HEK293 (cell line): ENCODE measurements around the gene NACA2.

Experiments used
- CTCF ChIA-PET: fragments of 350-600 bp; formaldehyde crosslinking; extraction: SDS; loops from one replicate; lab custom pipeline; 2021; ENCODE audit warnings: antibody characterized with exemption; lab: Yijun Ruan, JAX
- POLR2A ChIA-PET: fragments of 300-600 bp; formaldehyde crosslinking; extraction: SDS; loops from one replicate; lab custom pipeline; 2020; ENCODE audit warnings: antibody characterized with exemption, inconsistent platforms; lab: Yijun Ruan, JAX
- H3K27ac ChIP-seq: fragments of 200-500 bp; sonication (Bioruptor generic); 2 replicates; pipeline ENCODE4 v1.5.1; 2014; ENCODE audit warnings: low read depth, low read length, control low read depth, inconsistent platforms; ENCODE audit errors: extremely low read depth
- H3K36me3 ChIP-seq, 2 experiments: fragments of 200-500 bp in 1 of 2; sonication (Bioruptor generic) in 1 of 2; 1 replicate in 1 of 2; 2 replicates in 1 of 2; pipeline ENCODE4 v1.5.1; 2014 to 2017; ENCODE audit warnings: inconsistent platforms in 2 of 2, low read length in 2 of 2; ENCODE audit not compliant: control insufficient read depth in 2 of 2, insufficient read depth in 1 of 2
- H3K4me1 ChIP-seq: fragments of 200-500 bp; sonication (Bioruptor generic); 2 replicates; pipeline ENCODE4 v1.5.1; 2014; ENCODE audit warnings: mild to moderate bottlenecking, low read length, inconsistent platforms; ENCODE audit not compliant: control insufficient read depth, insufficient read depth
- H3K4me3 ChIP-seq: 2 replicates; pipeline ENCODE4 v1.5.1; 2011; ENCODE audit warnings: low read depth, mild to moderate bottlenecking, control low read depth, low read length, moderate library complexity
- H3K9me3 ChIP-seq: fragments of 200-500 bp; sonication (Bioruptor generic); 2 replicates; pipeline ENCODE4 v1.5.1; 2014; ENCODE audit warnings: low read depth, low read length, inconsistent platforms; ENCODE audit not compliant: control insufficient read depth, insufficient read depth
- HOXC10 ChIP-seq: sonication (generic); formaldehyde crosslinking; IDR thresholded peaks from 2 replicates; pipeline ENCODE4 v1.8.1; 2023; ENCODE audit warnings: mild to moderate bottlenecking, missing genetic modification reagents
- KLF8 ChIP-seq: fragments of 450-650 bp; formaldehyde crosslinking; IDR thresholded peaks from 2 replicates; pipeline ENCODE4 v1.5.1; 2016; ENCODE audit warnings: missing biosample characterization, missing genetic modification characterization
- MZF1 ChIP-seq: fragments of 450-650 bp; formaldehyde crosslinking; IDR thresholded peaks from 2 replicates; pipeline ENCODE4 v1.5.1; 2017; ENCODE audit warnings: missing biosample characterization, missing genetic modification characterization, borderline replicate concordance
- PRDM1 ChIP-seq: fragments of 450-650 bp; formaldehyde crosslinking; IDR thresholded peaks from 2 replicates; pipeline ENCODE4; 2016; ENCODE audit warnings: missing biosample characterization, missing genetic modification characterization
- REPIN1 ChIP-seq: fragments of 450-650 bp; formaldehyde crosslinking; IDR thresholded peaks from 2 replicates; pipeline ENCODE4 v1.5.1; 2017; ENCODE audit warnings: missing biosample characterization, missing genetic modification characterization, low read depth
- SP3 ChIP-seq: fragments of 450-650 bp; formaldehyde crosslinking; IDR thresholded peaks from 2 replicates; pipeline ENCODE4 v1.5.1; 2016; ENCODE audit warnings: missing biosample characterization, missing genetic modification characterization
- SP7 ChIP-seq: fragments of 450-650 bp; formaldehyde crosslinking; IDR thresholded peaks from 2 replicates; pipeline ENCODE4 v1.5.1; 2016; ENCODE audit warnings: missing biosample characterization, missing genetic modification characterization
- ZBTB21 ChIP-seq: fragments of 450-650 bp; formaldehyde crosslinking; IDR thresholded peaks from 2 replicates; pipeline ENCODE4 v1.5.1; 2017; ENCODE audit warnings: missing biosample characterization, missing genetic modification characterization
- ZBTB48 ChIP-seq: fragments of 450-650 bp; formaldehyde crosslinking; IDR thresholded peaks from 2 replicates; pipeline ENCODE4 v1.5.1; 2016; ENCODE audit warnings: missing biosample characterization, missing genetic modification characterization
- ZNF114 ChIP-seq: fragments of 450-650 bp; formaldehyde crosslinking; IDR thresholded peaks from 2 replicates; pipeline ENCODE4 v1.5.0; 2017; ENCODE audit warnings: missing biosample characterization, missing genetic modification characterization
- ZNF132 ChIP-seq: fragments of 450-650 bp; formaldehyde crosslinking; IDR thresholded peaks from 2 replicates; pipeline ENCODE4 v1.5.1; 2017; ENCODE audit warnings: missing biosample characterization, missing genetic modification characterization, borderline replicate concordance
- ZNF146 ChIP-seq: fragments of 450-650 bp; formaldehyde crosslinking; IDR thresholded peaks from 2 replicates; pipeline ENCODE4 v1.5.1; 2016; ENCODE audit warnings: missing biosample characterization, missing genetic modification characterization
- ZNF239 ChIP-seq: fragments of 450-650 bp; formaldehyde crosslinking; IDR thresholded peaks from 2 replicates; pipeline ENCODE4 v1.5.1; 2016; ENCODE audit warnings: missing biosample characterization, missing genetic modification characterization
- ZNF280D ChIP-seq: fragments of 450-650 bp; formaldehyde crosslinking; IDR thresholded peaks from 2 replicates; pipeline ENCODE4 v1.5.1; 2016; ENCODE audit warnings: missing biosample characterization, missing genetic modification characterization
- ZNF366 ChIP-seq: fragments of 450-650 bp; formaldehyde crosslinking; conservative IDR thresholded peaks from 2 replicates; pipeline ENCODE4 v1.5.1; 2016; ENCODE audit warnings: missing biosample characterization, missing genetic modification characterization
- ZNF426 ChIP-seq: fragments of 450-650 bp; formaldehyde crosslinking; IDR thresholded peaks from 2 replicates; pipeline ENCODE4 v1.5.1; 2017; ENCODE audit warnings: missing biosample characterization, missing genetic modification characterization, mild to moderate bottlenecking, inconsistent platforms, moderate library complexity
- ZNF549 ChIP-seq: fragments of 450-650 bp; IDR thresholded peaks from 2 replicates; pipeline ENCODE4 v1.5.1; 2018; ENCODE audit warnings: missing biosample characterization, missing genetic modification characterization, mild to moderate bottlenecking, inconsistent platforms, moderate library complexity
- ZNF610 ChIP-seq: fragments of 450-650 bp; formaldehyde crosslinking; IDR thresholded peaks from 2 replicates; pipeline ENCODE4 v1.5.1; 2016; ENCODE audit warnings: missing biosample characterization, missing genetic modification characterization, borderline replicate concordance
- ZNF629 ChIP-seq: fragments of 450-650 bp; formaldehyde crosslinking; IDR thresholded peaks from 2 replicates; pipeline ENCODE4 v1.5.1; 2017; ENCODE audit warnings: missing biosample characterization, missing genetic modification characterization
- ZNF830 ChIP-seq: fragments of 450-650 bp; IDR thresholded peaks from 2 replicates; pipeline ENCODE4 v1.5.0; 2018; ENCODE audit warnings: missing biosample characterization, missing genetic modification characterization, low read depth, mild to moderate bottlenecking, moderate library complexity
- ZXDB ChIP-seq: fragments of 450-650 bp; formaldehyde crosslinking; IDR thresholded peaks from 2 replicates; pipeline ENCODE4 v1.5.1; 2016; ENCODE audit warnings: missing biosample characterization, missing genetic modification characterization
- TF ChIP-seq, protein P1 (sequence below): fragments of 450-650 bp; formaldehyde crosslinking; IDR thresholded peaks from 2 replicates; pipeline ENCODE4 v1.5.0; 2017; ENCODE audit warnings: missing biosample characterization, missing genetic modification characterization, borderline replicate concordance
- TF ChIP-seq, protein P2 (sequence below): fragments of 450-650 bp; formaldehyde crosslinking; IDR thresholded peaks from 2 replicates; pipeline ENCODE4 v1.5.1; 2016; ENCODE audit warnings: missing biosample characterization, missing genetic modification characterization
- TF ChIP-seq, protein P3 (sequence below): IDR thresholded peaks from 2 replicates; pipeline ENCODE4 v1.6.1; 2011; ENCODE audit warnings: mild to moderate bottlenecking, low read depth, low read length, borderline replicate concordance

NACA2 gene

DNA sequence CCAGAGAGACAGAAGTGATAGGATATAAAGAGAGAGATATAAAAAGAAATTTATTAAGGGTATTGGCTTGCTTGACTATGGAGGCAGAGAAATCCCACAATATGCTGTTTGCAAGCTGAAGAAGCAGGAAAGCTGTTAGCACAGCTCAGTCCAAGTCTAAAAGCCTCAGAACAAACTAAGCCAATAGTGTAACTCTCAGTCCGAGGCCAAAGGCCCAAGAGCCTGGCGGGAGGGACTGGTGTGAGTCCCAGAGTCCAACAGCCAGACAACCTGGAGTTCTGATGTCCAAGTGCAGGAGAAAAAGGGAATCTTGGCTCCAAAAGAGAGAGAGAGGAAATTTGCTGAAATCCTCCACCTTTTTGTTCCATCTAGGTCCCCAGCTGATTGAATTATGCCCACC is 30.3 kb upstream of the NACA2 start:
- TF ChIP-seq, protein P1, sequence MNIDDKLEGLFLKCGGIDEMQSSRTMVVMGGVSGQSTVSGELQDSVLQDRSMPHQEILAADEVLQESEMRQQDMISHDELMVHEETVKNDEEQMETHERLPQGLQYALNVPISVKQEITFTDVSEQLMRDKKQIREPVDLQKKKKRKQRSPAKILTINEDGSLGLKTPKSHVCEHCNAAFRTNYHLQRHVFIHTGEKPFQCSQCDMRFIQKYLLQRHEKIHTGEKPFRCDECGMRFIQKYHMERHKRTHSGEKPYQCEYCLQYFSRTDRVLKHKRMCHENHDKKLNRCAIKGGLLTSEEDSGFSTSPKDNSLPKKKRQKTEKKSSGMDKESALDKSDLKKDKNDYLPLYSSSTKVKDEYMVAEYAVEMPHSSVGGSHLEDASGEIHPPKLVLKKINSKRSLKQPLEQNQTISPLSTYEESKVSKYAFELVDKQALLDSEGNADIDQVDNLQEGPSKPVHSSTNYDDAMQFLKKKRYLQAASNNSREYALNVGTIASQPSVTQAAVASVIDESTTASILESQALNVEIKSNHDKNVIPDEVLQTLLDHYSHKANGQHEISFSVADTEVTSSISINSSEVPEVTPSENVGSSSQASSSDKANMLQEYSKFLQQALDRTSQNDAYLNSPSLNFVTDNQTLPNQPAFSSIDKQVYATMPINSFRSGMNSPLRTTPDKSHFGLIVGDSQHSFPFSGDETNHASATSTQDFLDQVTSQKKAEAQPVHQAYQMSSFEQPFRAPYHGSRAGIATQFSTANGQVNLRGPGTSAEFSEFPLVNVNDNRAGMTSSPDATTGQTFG (tag by site-specific recombination), result no peak
- TF ChIP-seq ZNF830 (tag by site-specific recombination) (no peak), ZBTB48 (no peak), ZNF366 (tag by site-specific recombination) (no peak), SP3 (tag by site-specific recombination) (no peak), HOXC10 (CRISPR knock-in tag) (no peak), ZNF114 (no peak), PRDM1 (tag by site-specific recombination) (no peak), ZXDB (tag by site-specific recombination) (no peak), MZF1 (tag by site-specific recombination) (no peak), ZNF426 (tag by site-specific recombination) (no peak), ZBTB21 (tag by site-specific recombination) (no peak), ZNF239 (tag by site-specific recombination) (no peak)
- TF ChIP-seq, protein P2, sequence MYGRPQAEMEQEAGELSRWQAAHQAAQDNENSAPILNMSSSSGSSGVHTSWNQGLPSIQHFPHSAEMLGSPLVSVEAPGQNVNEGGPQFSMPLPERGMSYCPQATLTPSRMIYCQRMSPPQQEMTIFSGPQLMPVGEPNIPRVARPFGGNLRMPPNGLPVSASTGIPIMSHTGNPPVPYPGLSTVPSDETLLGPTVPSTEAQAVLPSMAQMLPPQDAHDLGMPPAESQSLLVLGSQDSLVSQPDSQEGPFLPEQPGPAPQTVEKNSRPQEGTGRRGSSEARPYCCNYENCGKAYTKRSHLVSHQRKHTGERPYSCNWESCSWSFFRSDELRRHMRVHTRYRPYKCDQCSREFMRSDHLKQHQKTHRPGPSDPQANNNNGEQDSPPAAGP (tag by site-specific recombination), result no peak
- TF ChIP-seq, all 188 proteins: peak for 0
- POLR2A ChIA-PET, result no interaction called here
- Histone ChIP-seq H3K27ac (no peak overlapping the region), H3K9me3 (no peaks in the 10 kb centered on the region), H3K4me3 (no peak overlapping the region), H3K36me3 (no peaks in the 10 kb centered on the region), H3K4me1 (no peaks in the 10 kb centered on the region)
- CTCF ChIA-PET, result interaction anchor here (1.3 kb wide), 1 partner anchor 10 kb away, joined by 5 read pairs; no protein-coding TSS in a partner anchor

- CTCF ChIA-PET, result interaction anchor here (0.5 to 0.7 kb wide), 2 partner anchors 79 to 216 kb away, joined by 4 read pairs; no protein-coding TSS in a partner anchor
These were observed 28.9 kb upstream of the NACA2 start for GRCh38 chr17:61619953-61620352.

GRCh38 chr17:61619493-61619892 is 28.5 kb upstream of the NACA2 start:
- ChIA-PET CTCF (no interaction called here), POLR2A (no interaction called here)
- Histone ChIP-seq H3K27ac (no peak overlapping the region), H3K9me3 (no peaks in the 10 kb centered on the region), H3K4me3 (no peak overlapping the region), H3K4me1 (no peaks in the 10 kb centered on the region), H3K36me3 (no peaks in the 10 kb centered on the region)
- 0 out of 2 replicates have a peak, but pooled peaks have one; percentile 15 for TF ChIP-seq ZNF629 (tag by site-specific recombination)
- TF ChIP-seq ZNF280D (tag by site-specific recombination), result peak; percentile 97
- TF ChIP-seq ZNF610 (tag by site-specific recombination), result peak; percentile 61; the same call in 1 of the 2 replicates
- peak; percentile 25; the same call in 1 of the 2 replicates for TF ChIP-seq KLF8 (tag by site-specific recombination)
- TF ChIP-seq, protein P3, sequence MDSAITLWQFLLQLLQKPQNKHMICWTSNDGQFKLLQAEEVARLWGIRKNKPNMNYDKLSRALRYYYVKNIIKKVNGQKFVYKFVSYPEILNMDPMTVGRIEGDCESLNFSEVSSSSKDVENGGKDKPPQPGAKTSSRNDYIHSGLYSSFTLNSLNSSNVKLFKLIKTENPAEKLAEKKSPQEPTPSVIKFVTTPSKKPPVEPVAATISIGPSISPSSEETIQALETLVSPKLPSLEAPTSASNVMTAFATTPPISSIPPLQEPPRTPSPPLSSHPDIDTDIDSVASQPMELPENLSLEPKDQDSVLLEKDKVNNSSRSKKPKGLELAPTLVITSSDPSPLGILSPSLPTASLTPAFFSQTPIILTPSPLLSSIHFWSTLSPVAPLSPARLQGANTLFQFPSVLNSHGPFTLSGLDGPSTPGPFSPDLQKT, result no peak
- peak; percentile 63; the same call in 1 of the 2 replicates for TF ChIP-seq ZNF549 (tag by site-specific recombination)
- 0 out of 2 replicates have a peak, but pooled peaks have one; percentile 42 for TF ChIP-seq SP7 (tag by site-specific recombination)
- TF ChIP-seq REPIN1, result no peak

More at GRCh38 chr17:61619953-61620352, 28.9 kb upstream of the NACA2 start:
- Histone ChIP-seq H3K4me1 (no peaks in the 10 kb centered on the region), H3K36me3 (no peaks in the 10 kb centered on the region), H3K27ac (no peak overlapping the region), H3K9me3 (no peaks in the 10 kb centered on the region), H3K4me3 (no peak overlapping the region)
- no peak for TF ChIP-seq ZNF146
- no peak for TF ChIP-seq ZNF132
- POLR2A ChIA-PET, result no interaction called here
